ENCODE measurements around the gene ARHGAP24. TPM values are rescaled to one million over a fixed set of nuclear protein-coding genes. Genes with fewer than 3 reads are reported as not detected.
"Not testable (repeated sequence)": the region's sequence is repeated elsewhere in the genome, so short reads cannot be mapped to it uniquely, and the experiment has no call there.

ARHGAP24 gene
- total RNA-seq, 1 donor: 67.6 TPM

GRCh38 chr4:85807247-85807950, 332.4 kb downstream of the ARHGAP24 start:
- TF ChIP-seq CTCF (IDR thresholded peaks at IDR 0.05; ENCODE audit: insufficient read depth, low read length): no peak
- DNase-seq (ENCODE audit: low read depth): peak; percentile 93
- peak overlapping the region; percentile 3 for H3K4me3 ChIP-seq (ENCODE audit: low read depth, low read length)

GRCh38 chr4:85808104-85808503, 333.2 kb downstream of the ARHGAP24 start:
- TF ChIP-seq CTCF (IDR thresholded peaks at IDR 0.05; ENCODE audit: insufficient read depth, low read length): no peak
- H3K4me3 ChIP-seq (ENCODE audit: low read depth, low read length): no peak overlapping the region
- DNase-seq (ENCODE audit: low read depth): no peak

- TF ChIP-seq CTCF (IDR thresholded peaks at IDR 0.05; ENCODE audit: insufficient read depth, low read length): no peak
Measured at GRCh38 chr4:85808864-85809263, 333.9 kb downstream of the ARHGAP24 start.

DNA sequence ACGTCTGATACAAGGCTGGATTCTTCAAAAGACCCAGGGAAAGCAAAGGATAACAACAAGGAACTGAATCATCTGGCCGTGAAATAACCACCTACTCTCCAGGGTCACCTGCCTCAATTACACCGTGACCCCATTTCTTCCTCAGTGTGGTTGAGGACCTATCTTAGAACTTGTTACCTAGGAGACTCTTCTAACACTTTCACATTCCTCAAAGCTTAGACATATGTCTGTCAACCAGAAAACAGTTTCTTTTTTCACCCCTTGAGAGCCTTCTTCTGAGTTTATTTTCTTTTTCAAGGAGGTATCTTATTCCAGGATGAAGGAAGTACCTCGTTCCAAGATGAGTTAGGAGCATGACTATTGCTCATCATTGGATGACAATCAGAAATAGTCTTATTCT, 337.8 kb downstream of the ARHGAP24 start:
- DNase-seq (ENCODE audit: low read depth): no peak

More at GRCh38 chr4:85808864-85809263, 333.9 kb downstream of the ARHGAP24 start:
- H3K4me3 ChIP-seq (ENCODE audit: low read depth, low read length): no peak overlapping the region
- DNase-seq (ENCODE audit: low read depth): no peak

DNA sequence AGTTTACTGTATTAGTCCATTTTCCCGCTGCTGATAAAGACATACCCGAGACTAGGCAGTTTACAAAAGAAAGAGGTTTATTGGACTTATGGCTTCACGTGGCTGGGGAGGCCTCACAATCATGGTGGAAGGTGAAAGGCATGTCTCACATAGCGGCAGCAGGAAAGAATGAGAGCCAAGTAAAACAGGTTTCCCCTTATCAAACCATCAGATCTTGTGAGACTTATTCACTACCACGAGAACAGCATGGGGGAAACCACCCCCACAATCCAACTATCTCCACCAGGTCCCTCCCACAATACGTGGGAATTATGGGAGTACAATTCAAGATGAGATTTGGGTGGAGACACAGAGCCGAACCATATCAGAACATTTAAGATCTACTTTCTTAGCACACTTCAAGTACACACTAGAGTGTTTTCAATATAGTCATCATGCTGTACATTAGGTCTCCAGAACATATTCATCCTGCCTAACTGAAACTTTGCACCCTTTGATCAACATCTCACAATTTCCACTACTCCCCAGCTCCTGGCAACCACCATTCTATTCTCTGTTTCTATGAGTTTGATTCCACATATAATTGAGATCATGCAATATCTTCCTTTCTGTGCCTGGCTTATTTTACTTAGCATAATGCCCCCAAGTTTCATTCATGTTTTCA, 341.0 kb downstream of the ARHGAP24 start:
- TF ChIP-seq CTCF (IDR thresholded peaks at IDR 0.05; ENCODE audit: insufficient read depth, low read length): no peak
- no peak for DNase-seq (ENCODE audit: low read depth)

More for the DNA sequence above, 337.8 kb downstream of the ARHGAP24 start:
- no peak for TF ChIP-seq CTCF (IDR thresholded peaks at IDR 0.05; ENCODE audit: insufficient read depth, low read length)
- no peak overlapping the region for H3K4me3 ChIP-seq (ENCODE audit: low read depth, low read length)

GRCh38 chr4:85818700-85819099, 343.8 kb downstream of the ARHGAP24 start:
- no peak overlapping the region for H3K4me3 ChIP-seq (ENCODE audit: low read depth, low read length)
- DNase-seq (ENCODE audit: low read depth): no peak
- TF ChIP-seq CTCF (IDR thresholded peaks at IDR 0.05; ENCODE audit: insufficient read depth, low read length): no peak

More for the DNA sequence above, 341.0 kb downstream of the ARHGAP24 start:
- no peak overlapping the region for H3K4me3 ChIP-seq (ENCODE audit: low read depth, low read length)

GRCh38 chr4:85820101-85820500, 345.2 kb downstream of the ARHGAP24 start:
- not testable (repeated sequence) for H3K4me3 ChIP-seq (ENCODE audit: low read depth, low read length); DNase-seq (ENCODE audit: low read depth)

Measured in fibroblast of the aortic adventitia (primary cell).